Nephron (organoid): ENCODE measurements around the gene ZNF678.
"Not testable (repeated sequence)": the region's sequence is repeated elsewhere in the genome, so short reads cannot be mapped to it uniquely, and the experiment has no call there.

Experiments used
- H3K27ac Mint-ChIP-seq, 3 experiments: 2 replicates each; pipeline ENCODE4 v1.8.0; 2020; ENCODE audit warnings: mixed read lengths in 3 of 3, mild to moderate bottlenecking in 2 of 3, moderate library complexity in 1 of 3
- H3K27me3 Mint-ChIP-seq: 2 replicates; pipeline ENCODE4 v1.8.0; 2021; ENCODE audit warnings: low read depth, mild to moderate bottlenecking, moderate library complexity, mixed read lengths
- H3K36me3 Mint-ChIP-seq: 2 replicates; pipeline ENCODE4 v1.8.0; 2020; ENCODE audit warnings: low read depth, mixed read lengths
- H3K4me1 Mint-ChIP-seq: 2 replicates; pipeline ENCODE4 v1.8.0; 2020; ENCODE audit warnings: mixed read lengths
- H3K4me3 Mint-ChIP-seq, 3 experiments: 2 replicates each; pipeline ENCODE4 v1.8.0; 2020; ENCODE audit warnings: mild to moderate bottlenecking in 3 of 3, mixed read lengths in 3 of 3, moderate library complexity in 2 of 3
- H3K9me3 Mint-ChIP-seq: 2 replicates; pipeline ENCODE4 v1.8.0; 2020; ENCODE audit warnings: mixed read lengths
- TF ChIP-seq, protein P1 (sequence below), 3 experiments: fragments of 200-600 bp; sonication (generic); IDR thresholded peaks; one replicate each; pipeline ENCODE4 v1.5.0; 2021; ENCODE audit warnings: antibody characterized with exemption in 3 of 3; ENCODE audit not compliant: unreplicated experiment in 3 of 3

The ZNF678 gene

GRCh38 chr1:227603327-227603726 is 40.0 kb downstream of the ZNF678 start:
- Mint-ChIP-seq H3K4me3 (no peak overlapping the region), H3K27ac (no peak overlapping the region), H3K9me3 (peaks cover 70% of the 10 kb centered on the region), H3K4me1 (no peaks in the 10 kb centered on the region), H3K36me3 (peaks cover 76% of the 10 kb centered on the region), H3K27me3 (no peaks in the 10 kb centered on the region)
- TF ChIP-seq, protein P1, sequence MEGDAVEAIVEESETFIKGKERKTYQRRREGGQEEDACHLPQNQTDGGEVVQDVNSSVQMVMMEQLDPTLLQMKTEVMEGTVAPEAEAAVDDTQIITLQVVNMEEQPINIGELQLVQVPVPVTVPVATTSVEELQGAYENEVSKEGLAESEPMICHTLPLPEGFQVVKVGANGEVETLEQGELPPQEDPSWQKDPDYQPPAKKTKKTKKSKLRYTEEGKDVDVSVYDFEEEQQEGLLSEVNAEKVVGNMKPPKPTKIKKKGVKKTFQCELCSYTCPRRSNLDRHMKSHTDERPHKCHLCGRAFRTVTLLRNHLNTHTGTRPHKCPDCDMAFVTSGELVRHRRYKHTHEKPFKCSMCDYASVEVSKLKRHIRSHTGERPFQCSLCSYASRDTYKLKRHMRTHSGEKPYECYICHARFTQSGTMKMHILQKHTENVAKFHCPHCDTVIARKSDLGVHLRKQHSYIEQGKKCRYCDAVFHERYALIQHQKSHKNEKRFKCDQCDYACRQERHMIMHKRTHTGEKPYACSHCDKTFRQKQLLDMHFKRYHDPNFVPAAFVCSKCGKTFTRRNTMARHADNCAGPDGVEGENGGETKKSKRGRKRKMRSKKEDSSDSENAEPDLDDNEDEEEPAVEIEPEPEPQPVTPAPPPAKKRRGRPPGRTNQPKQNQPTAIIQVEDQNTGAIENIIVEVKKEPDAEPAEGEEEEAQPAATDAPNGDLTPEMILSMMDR (IDR thresholded peaks at IDR 0.05; ENCODE audit: unreplicated experiment in 3 of 3) = no peak

- Mint-ChIP-seq H3K4me3 (no peak overlapping the region), H3K27ac (no peak overlapping the region), H3K4me1 (no peaks in the 10 kb centered on the region), H3K9me3 (peaks cover 65% of the 10 kb centered on the region), H3K36me3 (peaks cover 74% of the 10 kb centered on the region), H3K27me3 (no peaks in the 10 kb centered on the region)
- TF ChIP-seq, protein P1 (IDR thresholded peaks at IDR 0.05; ENCODE audit: unreplicated experiment in 3 of 3) = no peak
These were observed 41.1 kb downstream of the ZNF678 start for GRCh38 chr1:227604446-227604845.

GRCh38 chr1:227606271-227606670 is 42.9 kb downstream of the ZNF678 start:
- not testable (repeated sequence) for H3K27ac Mint-ChIP-seq
- peaks cover 66% of the 10 kb centered on the region for H3K9me3 Mint-ChIP-seq

DNA sequence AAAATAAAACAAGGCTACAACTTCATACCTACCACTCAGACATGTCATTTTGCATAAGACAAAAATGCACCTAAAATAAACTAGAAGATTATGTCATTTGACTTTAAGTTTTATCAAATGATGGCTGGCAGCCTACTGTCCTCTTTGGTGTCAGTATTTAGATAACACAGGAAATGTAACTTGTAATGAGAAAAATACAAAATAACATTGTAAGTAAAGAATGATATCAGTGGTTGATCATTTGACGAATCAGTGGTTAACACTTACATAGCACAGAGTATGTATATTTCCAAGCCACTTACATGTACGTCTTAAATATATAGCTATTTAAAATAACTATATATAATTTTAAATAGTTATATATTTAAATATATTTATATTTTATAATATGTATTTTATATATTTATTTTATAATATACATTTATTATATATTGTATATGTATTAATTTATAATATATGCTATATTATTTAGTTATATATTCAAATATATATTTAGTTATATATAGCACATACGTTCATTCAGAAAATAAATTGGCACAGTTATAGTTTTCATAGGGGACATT is 44.1 kb downstream of the ZNF678 start:
- H3K9me3 Mint-ChIP-seq = peaks cover 63% of the 10 kb centered on the region
- no peaks in the 10 kb centered on the region for H3K4me1 Mint-ChIP-seq
- H3K36me3 Mint-ChIP-seq = peaks cover 81% of the 10 kb centered on the region
- H3K4me3 Mint-ChIP-seq = no peak overlapping the region
- TF ChIP-seq, protein P1 (IDR thresholded peaks at IDR 0.05; ENCODE audit: unreplicated experiment in 3 of 3) = no peak
- no peaks in the 10 kb centered on the region for H3K27me3 Mint-ChIP-seq
- no peak overlapping the region for H3K27ac Mint-ChIP-seq

More at GRCh38 chr1:227606271-227606670, 42.9 kb downstream of the ZNF678 start:
- not testable (repeated sequence) for H3K4me1 Mint-ChIP-seq, H3K4me3 Mint-ChIP-seq, H3K27me3 Mint-ChIP-seq
- H3K36me3 Mint-ChIP-seq = peaks cover 75% of the 10 kb centered on the region

DNA sequence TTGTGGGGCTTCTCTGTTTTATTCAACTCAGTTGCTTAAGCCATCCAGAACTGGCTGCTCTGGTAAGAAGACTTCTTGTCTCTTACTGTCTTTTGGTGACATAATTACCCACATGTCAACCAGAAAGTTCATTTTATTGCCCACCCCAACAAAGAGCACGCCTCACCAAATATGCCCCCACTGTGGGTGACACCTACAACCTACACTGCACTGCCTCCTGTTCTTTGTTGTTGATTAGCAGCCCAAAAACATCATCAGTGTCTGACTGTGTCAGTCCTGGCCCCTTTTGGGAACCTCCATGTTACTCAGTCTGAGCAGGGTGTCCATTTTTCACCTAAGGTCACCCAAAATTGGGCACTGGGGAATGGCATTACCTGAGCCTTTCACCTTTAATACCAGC is 49.3 kb downstream of the ZNF678 start:
- H3K27ac Mint-ChIP-seq = no peak overlapping the region
- H3K4me3 Mint-ChIP-seq = no peak overlapping the region
- peaks cover 89% of the 10 kb centered on the region for H3K36me3 Mint-ChIP-seq
- H3K27me3 Mint-ChIP-seq = peaks cover 4% of the 10 kb centered on the region
- TF ChIP-seq, protein P1 (IDR thresholded peaks at IDR 0.05; ENCODE audit: unreplicated experiment in 3 of 3) = no peak
- no peaks in the 10 kb centered on the region for H3K4me1 Mint-ChIP-seq
- H3K9me3 Mint-ChIP-seq = peaks cover 67% of the 10 kb centered on the region

- Mint-ChIP-seq H3K36me3 (peaks cover 94% of the 10 kb centered on the region), H3K4me3 (no peak overlapping the region), H3K9me3 (peaks cover 72% of the 10 kb centered on the region), H3K27ac (no peak overlapping the region), H3K4me1 (no peaks in the 10 kb centered on the region), H3K27me3 (peaks cover 4% of the 10 kb centered on the region)
- TF ChIP-seq, protein P1 (IDR thresholded peaks at IDR 0.05; ENCODE audit: unreplicated experiment in 3 of 3) = no peak
These were observed 50.2 kb downstream of the ZNF678 start for GRCh38 chr1:227613526-227613925.
